Measurements from ENCODE around the gene RUNX2.

DNA sequence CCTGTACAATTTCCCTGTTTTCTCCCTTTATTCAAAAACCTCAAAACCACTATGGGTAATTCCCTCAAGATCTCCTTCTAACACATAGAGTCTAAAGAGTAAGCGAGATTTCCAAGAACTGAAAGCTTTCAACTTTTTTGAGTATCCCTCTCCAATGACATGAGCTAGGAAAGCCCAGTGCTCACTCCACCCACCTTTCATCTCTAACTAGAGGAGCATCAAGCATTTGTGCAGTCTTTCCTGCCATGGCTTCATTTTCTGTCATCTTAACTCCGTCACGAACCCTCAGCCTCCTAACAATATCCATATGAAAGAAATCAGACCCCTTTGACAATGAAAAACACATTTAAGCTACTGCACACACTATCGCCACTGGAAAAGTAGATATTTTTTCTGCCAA, 141.5 kb downstream of the RUNX2 start:
- no peak for TF ChIP-seq EP300 (IDR thresholded peaks at IDR 0.05)
- TF ChIP-seq CTCF (IDR thresholded peaks at IDR 0.05) = no peak
- TF ChIP-seq POLR2A (IDR thresholded peaks at IDR 0.05) = no peak

Measured in stomach (tissue), 4 donors.